HG02943 (cell line): Measurements from ENCODE around the gene DOK4.
"Not testable (repeated sequence)": the region's sequence is repeated elsewhere in the genome, so short reads cannot be mapped to it uniquely, and the experiment has no call there.

Source experiments
- ATAC-seq: cut with Tn5 transposase; IDR thresholded peaks from one replicate; pipeline ENCODE4 v1.9.1; 2021; ENCODE audit warnings: mild to moderate bottlenecking, low read depth, moderate library complexity; ENCODE audit not compliant: unreplicated experiment

The DOK4 gene

GRCh38 chr16:57462209-57462977 is 23.9 kb downstream of the DOK4 start, which contains the start of gene POLR2C:
POLR2C (plus strand) TSS chr16:57462679; CDS start chr16:57462725, 46 bp downstream.
- peak; percentile 77 for ATAC-seq

GRCh38 chr16:57452021-57452420 is 34.3 kb downstream of the DOK4 start:
- ATAC-seq: no peak

- peak; percentile 91 for ATAC-seq
Observed at GRCh38 chr16:57447186-57447962, 38.9 kb downstream of the DOK4 start, which contains the start of the genes CIAPIN1 and COQ9. CIAPIN1 (minus strand) TSS chr16:57447385; CDS start chr16:57440928, 6,457 bp downstream. COQ9 (plus strand) TSS chr16:57447479; CDS start chr16:57447506, 27 bp downstream.

GRCh38 chr16:57446531-57447185 is 39.6 kb downstream of the DOK4 start:
- ATAC-seq: peak; percentile 32

GRCh38 chr16:57445510-57445909 is 40.8 kb downstream of the DOK4 start:
- ATAC-seq: no peak

GRCh38 chr16:57444711-57445110 is 41.6 kb downstream of the DOK4 start:
- no peak for ATAC-seq

GRCh38 chr16:57440551-57440950 is 45.7 kb downstream of the DOK4 start:
- not testable (repeated sequence) for ATAC-seq

- not testable (repeated sequence) for ATAC-seq
Observed at GRCh38 chr16:57439947-57440346, 46.3 kb downstream of the DOK4 start.

GRCh38 chr16:57435838-57436237 is 50.5 kb downstream of the DOK4 start:
- ATAC-seq: no peak

GRCh38 chr16:57434003-57434402 is 52.3 kb downstream of the DOK4 start:
- no peak for ATAC-seq

- ATAC-seq: no peak
Observed at GRCh38 chr16:57432989-57433388, 53.3 kb downstream of the DOK4 start.

GRCh38 chr16:57432505-57432904 is 53.8 kb downstream of the DOK4 start:
- ATAC-seq: no peak

GRCh38 chr16:57430955-57431354 is 55.3 kb downstream of the DOK4 start:
- no peak for ATAC-seq

GRCh38 chr16:57427824-57428223 is 58.5 kb downstream of the DOK4 start:
- no peak for ATAC-seq

- no peak for ATAC-seq
Observed at GRCh38 chr16:57427307-57427706, 59.0 kb downstream of the DOK4 start.

- no peak for ATAC-seq
Observed at GRCh38 chr16:57426356-57426755, 59.9 kb downstream of the DOK4 start.

GRCh38 chr16:57424583-57424982 is 61.7 kb downstream of the DOK4 start:
- no peak for ATAC-seq

- no peak for ATAC-seq
Observed at GRCh38 chr16:57423152-57423551, 63.1 kb downstream of the DOK4 start.

- ATAC-seq: no peak
Observed at GRCh38 chr16:57422026-57422944, 64.0 kb downstream of the DOK4 start.
